ENCODE data around the gene DMRT3.

DMRT3 gene

DNA sequence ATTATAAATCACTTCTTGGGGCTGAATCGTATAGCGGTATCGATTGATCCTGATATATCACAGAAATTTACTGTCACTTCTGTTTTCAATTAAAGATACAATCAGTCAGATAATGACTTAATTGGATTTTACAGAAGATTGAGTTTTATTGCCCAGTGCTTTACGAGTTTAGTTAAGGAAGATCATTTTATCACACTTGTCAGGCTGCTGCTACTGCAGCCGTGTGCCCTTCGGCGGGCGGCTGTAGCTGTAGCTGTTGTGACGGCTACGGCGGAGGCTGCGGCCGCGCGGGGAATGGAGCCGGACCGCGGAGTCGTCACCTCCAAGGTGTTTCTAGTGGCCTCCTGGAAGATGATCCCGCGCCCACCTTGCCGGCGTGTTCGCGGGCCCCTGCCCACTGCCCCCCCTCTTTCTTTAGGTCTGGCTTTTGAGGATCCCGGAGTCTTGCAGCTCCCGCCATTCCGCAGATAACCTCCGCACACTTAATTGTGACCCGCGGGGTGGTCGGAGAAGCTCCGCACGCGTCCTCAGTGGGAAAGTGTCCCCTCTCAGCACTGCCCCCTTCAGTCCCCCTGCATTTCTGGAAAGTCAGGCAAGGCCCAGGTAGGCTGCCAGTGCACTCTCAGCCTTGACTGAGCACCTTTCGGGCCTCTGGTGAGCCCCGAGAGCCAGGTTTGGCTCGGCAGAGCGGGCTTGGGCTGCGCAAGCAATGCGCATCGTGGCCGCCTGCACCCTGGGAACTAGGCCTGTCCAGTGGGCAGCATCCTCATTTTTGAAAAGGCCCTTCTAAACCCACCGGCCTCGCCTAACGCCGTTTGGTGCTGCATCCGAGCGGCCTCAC, 6.9 kb upstream of the DMRT3 start:
- TF ChIP-seq ZNF792 (tag by site-specific recombination; IDR thresholded peaks at IDR 0.05) (no peak), PRDM1 (tag by site-specific recombination; IDR thresholded peaks at IDR 0.05) (no peak), HIC1 (tag by site-specific recombination; IDR thresholded peaks at IDR 0.05) (peak; percentile 36; the same call in 1 of the 2 replicates), ZEB2 (tag by site-specific recombination; IDR thresholded peaks at IDR 0.05) (peak; percentile 78), TCF7L2 (IDR thresholded peaks at IDR 0.05; ENCODE audit: borderline replicate concordance, low read depth, low read length) (peak; percentile 85), ZNF843 (tag by site-specific recombination; IDR thresholded peaks at IDR 0.05) (peak; percentile 84), ZXDB (tag by site-specific recombination; IDR thresholded peaks at IDR 0.05) (peak; percentile 44; the same call in 1 of the 2 replicates), ZNF596 (tag by site-specific recombination; IDR thresholded peaks at IDR 0.05) (0 out of 2 replicates have a peak, but pooled peaks have one; percentile 10), ZBTB8A (tag by site-specific recombination; IDR thresholded peaks at IDR 0.05) (peak; percentile 83), ZSCAN30 (tag by site-specific recombination; IDR thresholded peaks at IDR 0.05) (peak; percentile 29; the same call in 1 of the 2 replicates), ZNF585B (tag by site-specific recombination; IDR thresholded peaks at IDR 0.05) (0 out of 2 replicates have a peak, but pooled peaks have one; percentile 27), FEZF1 (tag by site-specific recombination; IDR thresholded peaks at IDR 0.05) (peak; percentile 72), PRDM4 (tag by site-specific recombination; IDR thresholded peaks at IDR 0.05) (peak; percentile 86), ZBTB44 (tag by site-specific recombination; IDR thresholded peaks at IDR 0.05) (0 out of 2 replicates have a peak, but pooled peaks have one; percentile 51), BCL11A (tag by site-specific recombination; IDR thresholded peaks at IDR 0.05; ENCODE audit: low read depth) (0 out of 2 replicates have a peak, but pooled peaks have one; percentile 29), SP7 (tag by site-specific recombination; IDR thresholded peaks at IDR 0.05) (peak; percentile 60), GFI1B (tag by site-specific recombination; IDR thresholded peaks at IDR 0.05) (no peak), OSR2 (tag by site-specific recombination; IDR thresholded peaks at IDR 0.05) (peak; percentile 90), ZNF24 (tag by site-specific recombination; IDR thresholded peaks at IDR 0.05) (no peak), ZNF791 (tag by site-specific recombination; IDR thresholded peaks at IDR 0.05) (no peak), KLF10 (tag by site-specific recombination; IDR thresholded peaks at IDR 0.05) (0 out of 2 replicates have a peak, but pooled peaks have one; percentile 52), OVOL3 (tag by site-specific recombination; IDR thresholded peaks at IDR 0.05) (peak; percentile 79), KLF9 (tag by site-specific recombination; IDR thresholded peaks at IDR 0.05; ENCODE audit: low read depth) (no peak)
- TF ChIP-seq, protein P1, sequence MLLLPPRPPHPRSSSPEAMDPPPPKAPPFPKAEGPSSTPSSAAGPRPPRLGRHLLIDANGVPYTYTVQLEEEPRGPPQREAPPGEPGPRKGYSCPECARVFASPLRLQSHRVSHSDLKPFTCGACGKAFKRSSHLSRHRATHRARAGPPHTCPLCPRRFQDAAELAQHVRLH (tag by site-specific recombination; IDR thresholded peaks at IDR 0.05): no peak
- TF ChIP-seq, protein P2, sequence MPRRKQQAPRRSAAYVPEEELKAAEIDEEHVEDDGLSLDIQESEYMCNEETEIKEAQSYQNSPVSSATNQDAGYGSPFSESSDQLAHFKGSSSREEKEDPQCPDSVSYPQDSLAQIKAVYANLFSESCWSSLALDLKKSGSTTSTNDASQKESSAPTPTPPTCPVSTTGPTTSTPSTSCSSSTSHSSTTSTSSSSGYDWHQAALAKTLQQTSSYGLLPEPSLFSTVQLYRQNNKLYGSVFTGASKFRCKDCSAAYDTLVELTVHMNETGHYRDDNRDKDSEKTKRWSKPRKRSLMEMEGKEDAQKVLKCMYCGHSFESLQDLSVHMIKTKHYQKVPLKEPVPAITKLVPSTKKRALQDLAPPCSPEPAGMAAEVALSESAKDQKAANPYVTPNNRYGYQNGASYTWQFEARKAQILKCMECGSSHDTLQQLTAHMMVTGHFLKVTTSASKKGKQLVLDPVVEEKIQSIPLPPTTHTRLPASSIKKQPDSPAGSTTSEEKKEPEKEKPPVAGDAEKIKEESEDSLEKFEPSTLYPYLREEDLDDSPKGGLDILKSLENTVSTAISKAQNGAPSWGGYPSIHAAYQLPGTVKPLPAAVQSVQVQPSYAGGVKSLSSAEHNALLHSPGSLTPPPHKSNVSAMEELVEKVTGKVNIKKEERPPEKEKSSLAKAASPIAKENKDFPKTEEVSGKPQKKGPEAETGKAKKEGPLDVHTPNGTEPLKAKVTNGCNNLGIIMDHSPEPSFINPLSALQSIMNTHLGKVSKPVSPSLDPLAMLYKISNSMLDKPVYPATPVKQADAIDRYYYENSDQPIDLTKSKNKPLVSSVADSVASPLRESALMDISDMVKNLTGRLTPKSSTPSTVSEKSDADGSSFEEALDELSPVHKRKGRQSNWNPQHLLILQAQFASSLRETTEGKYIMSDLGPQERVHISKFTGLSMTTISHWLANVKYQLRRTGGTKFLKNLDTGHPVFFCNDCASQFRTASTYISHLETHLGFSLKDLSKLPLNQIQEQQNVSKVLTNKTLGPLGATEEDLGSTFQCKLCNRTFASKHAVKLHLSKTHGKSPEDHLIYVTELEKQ (tag by site-specific recombination; IDR thresholded peaks at IDR 0.05; ENCODE audit: borderline replicate concordance): 0 out of 2 replicates have a peak, but pooled peaks have one; percentile 41
- no peaks in the 10 kb centered on the region for H3K9me3 ChIP-seq (ENCODE audit: control insufficient read depth, insufficient read depth, low read depth, low read length)
- peaks cover 10% of the 10 kb centered on the region for H3K4me1 ChIP-seq (ENCODE audit: control insufficient read depth, insufficient read depth, low read length)
- no peak overlapping the region for H3K4me3 ChIP-seq (ENCODE audit: low read depth, low read length)
- ChIA-PET POLR2A (no interaction called here), CTCF (no interaction called here)
- no peaks in the 10 kb centered on the region for H3K36me3 ChIP-seq (ENCODE audit: control insufficient read depth in 2 of 2, insufficient read depth in 1 of 2, low read length in 2 of 2)
- H3K27ac ChIP-seq (ENCODE audit: extremely low read depth, low read depth, low read length): no peak overlapping the region
